WTC11 (cell line): Measurements from ENCODE around the gene PLK2.

Source experiments
- CBFB ChIP-seq: sonication (generic); formaldehyde crosslinking; IDR thresholded peaks from 2 replicates; pipeline ENCODE4 v1.8.1; 2022; ENCODE audit warnings: mild to moderate bottlenecking, low read depth, missing genetic modification reagents
- CREB1 ChIP-seq: sonication (generic); formaldehyde crosslinking; IDR thresholded peaks from 2 replicates; pipeline ENCODE4 v1.8.0; 2023; ENCODE audit warnings: mild to moderate bottlenecking, missing genetic modification reagents
- CTCF ChIP-seq: fragments of 200-600 bp; IDR thresholded peaks from 2 replicates; pipeline ENCODE4 v1.8.0; 2022; ENCODE audit warnings: antibody characterized with exemption
- FOXJ3 ChIP-seq: sonication (generic); formaldehyde crosslinking; IDR thresholded peaks from 2 replicates; pipeline ENCODE4 v1.9.0; 2021; ENCODE audit warnings: missing genetic modification reagents, mild to moderate bottlenecking, borderline replicate concordance
- GABPB1 ChIP-seq: sonication (generic); formaldehyde crosslinking; IDR thresholded peaks from 2 replicates; pipeline ENCODE4 v1.8.1; 2023; ENCODE audit warnings: mild to moderate bottlenecking, missing genetic modification reagents
- JUN ChIP-seq: sonication (generic); formaldehyde crosslinking; IDR thresholded peaks from 2 replicates; pipeline ENCODE4 v1.8.0; 2023; ENCODE audit warnings: mild to moderate bottlenecking, missing genetic modification reagents
- MAX ChIP-seq: sonication (generic); formaldehyde crosslinking; IDR thresholded peaks from 2 replicates; pipeline ENCODE4 v1.8.0; 2022; ENCODE audit warnings: mild to moderate bottlenecking, missing genetic modification reagents
- NFE2L1 ChIP-seq: sonication (generic); formaldehyde crosslinking; IDR thresholded peaks from 2 replicates; pipeline ENCODE4 v1.8.1; 2023; ENCODE audit warnings: missing genetic modification reagents
- NFYB ChIP-seq: sonication (generic); formaldehyde crosslinking; conservative IDR thresholded peaks from 2 replicates; pipeline ENCODE4 v1.8.0; 2022; ENCODE audit warnings: low read depth, missing genetic modification reagents
- NR2C2 ChIP-seq: sonication (generic); formaldehyde crosslinking; IDR thresholded peaks from 2 replicates; pipeline ENCODE4 v1.8.0; 2022; ENCODE audit warnings: mild to moderate bottlenecking, missing genetic modification reagents
- ZNF232 ChIP-seq: sonication (generic); formaldehyde crosslinking; IDR thresholded peaks from 2 replicates; pipeline ENCODE4 v1.8.0; 2022; ENCODE audit warnings: mild to moderate bottlenecking, missing genetic modification reagents
- ZNF281 ChIP-seq: sonication (generic); formaldehyde crosslinking; IDR thresholded peaks from 2 replicates; pipeline ENCODE4 v1.8.0; 2023; ENCODE audit warnings: mild to moderate bottlenecking, missing genetic modification reagents
- TF ChIP-seq, protein P1 (sequence below): sonication (generic); formaldehyde crosslinking; IDR thresholded peaks from 2 replicates; pipeline ENCODE4 v1.8.1; 2023; ENCODE audit warnings: mild to moderate bottlenecking, missing genetic modification reagents, borderline replicate concordance
- TF ChIP-seq, protein P2 (sequence below): sonication (generic); formaldehyde crosslinking; IDR thresholded peaks from 2 replicates; pipeline ENCODE4 v1.8.1; 2023; ENCODE audit warnings: mild to moderate bottlenecking, moderate library complexity, missing genetic modification reagents

DNA sequence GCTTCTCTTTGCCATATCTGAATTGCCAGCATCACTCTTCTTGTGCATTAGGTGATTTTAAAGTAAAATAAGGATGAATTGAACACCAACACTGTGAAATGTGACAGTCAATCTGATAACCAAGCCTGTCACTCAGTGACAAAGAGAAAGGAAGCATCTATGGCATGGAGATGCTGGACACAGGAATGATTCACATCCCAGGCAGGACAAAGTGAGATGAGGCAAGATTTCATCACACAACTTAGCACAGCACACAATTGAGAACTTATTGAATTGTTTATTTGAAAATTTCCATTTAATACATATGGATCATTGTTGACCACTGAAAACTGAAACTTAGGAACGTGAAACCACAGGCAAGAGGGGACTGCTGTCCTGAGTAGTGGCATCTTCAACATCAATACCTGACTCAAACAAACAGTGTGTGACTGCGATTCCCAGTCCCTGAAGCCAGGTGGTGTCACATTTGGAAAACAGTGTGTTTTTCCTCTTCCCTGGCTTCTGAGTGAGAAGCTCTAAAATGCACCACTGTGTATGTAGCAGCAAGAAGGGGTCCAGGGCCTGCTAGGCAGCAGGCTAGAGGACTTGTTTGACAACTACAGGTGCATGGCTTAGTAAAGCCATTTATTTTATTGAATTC lies 42.0 kb upstream of the PLK2 start:
- TF ChIP-seq NFE2L1 (CRISPR knock-in tag) (no peak), CTCF (no peak), JUN (CRISPR knock-in tag) (no peak), FOXJ3 (CRISPR knock-in tag) (no peak), CREB1 (CRISPR knock-in tag) (no peak), ZNF232 (CRISPR knock-in tag) (no peak), NR2C2 (no peak), MAX (no peak), CBFB (CRISPR knock-in tag) (no peak), GABPB1 (CRISPR knock-in tag) (no peak), ZNF281 (CRISPR knock-in tag) (no peak), NFYB (CRISPR knock-in tag) (no peak)
- TF ChIP-seq, protein P1, sequence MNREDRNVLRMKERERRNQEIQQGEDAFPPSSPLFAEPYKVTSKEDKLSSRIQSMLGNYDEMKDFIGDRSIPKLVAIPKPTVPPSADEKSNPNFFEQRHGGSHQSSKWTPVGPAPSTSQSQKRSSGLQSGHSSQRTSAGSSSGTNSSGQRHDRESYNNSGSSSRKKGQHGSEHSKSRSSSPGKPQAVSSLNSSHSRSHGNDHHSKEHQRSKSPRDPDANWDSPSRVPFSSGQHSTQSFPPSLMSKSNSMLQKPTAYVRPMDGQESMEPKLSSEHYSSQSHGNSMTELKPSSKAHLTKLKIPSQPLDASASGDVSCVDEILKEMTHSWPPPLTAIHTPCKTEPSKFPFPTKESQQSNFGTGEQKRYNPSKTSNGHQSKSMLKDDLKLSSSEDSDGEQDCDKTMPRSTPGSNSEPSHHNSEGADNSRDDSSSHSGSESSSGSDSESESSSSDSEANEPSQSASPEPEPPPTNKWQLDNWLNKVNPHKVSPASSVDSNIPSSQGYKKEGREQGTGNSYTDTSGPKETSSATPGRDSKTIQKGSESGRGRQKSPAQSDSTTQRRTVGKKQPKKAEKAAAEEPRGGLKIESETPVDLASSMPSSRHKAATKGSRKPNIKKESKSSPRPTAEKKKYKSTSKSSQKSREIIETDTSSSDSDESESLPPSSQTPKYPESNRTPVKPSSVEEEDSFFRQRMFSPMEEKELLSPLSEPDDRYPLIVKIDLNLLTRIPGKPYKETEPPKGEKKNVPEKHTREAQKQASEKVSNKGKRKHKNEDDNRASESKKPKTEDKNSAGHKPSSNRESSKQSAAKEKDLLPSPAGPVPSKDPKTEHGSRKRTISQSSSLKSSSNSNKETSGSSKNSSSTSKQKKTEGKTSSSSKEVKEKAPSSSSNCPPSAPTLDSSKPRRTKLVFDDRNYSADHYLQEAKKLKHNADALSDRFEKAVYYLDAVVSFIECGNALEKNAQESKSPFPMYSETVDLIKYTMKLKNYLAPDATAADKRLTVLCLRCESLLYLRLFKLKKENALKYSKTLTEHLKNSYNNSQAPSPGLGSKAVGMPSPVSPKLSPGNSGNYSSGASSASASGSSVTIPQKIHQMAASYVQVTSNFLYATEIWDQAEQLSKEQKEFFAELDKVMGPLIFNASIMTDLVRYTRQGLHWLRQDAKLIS (CRISPR knock-in tag) = no peak
- TF ChIP-seq, protein P2, sequence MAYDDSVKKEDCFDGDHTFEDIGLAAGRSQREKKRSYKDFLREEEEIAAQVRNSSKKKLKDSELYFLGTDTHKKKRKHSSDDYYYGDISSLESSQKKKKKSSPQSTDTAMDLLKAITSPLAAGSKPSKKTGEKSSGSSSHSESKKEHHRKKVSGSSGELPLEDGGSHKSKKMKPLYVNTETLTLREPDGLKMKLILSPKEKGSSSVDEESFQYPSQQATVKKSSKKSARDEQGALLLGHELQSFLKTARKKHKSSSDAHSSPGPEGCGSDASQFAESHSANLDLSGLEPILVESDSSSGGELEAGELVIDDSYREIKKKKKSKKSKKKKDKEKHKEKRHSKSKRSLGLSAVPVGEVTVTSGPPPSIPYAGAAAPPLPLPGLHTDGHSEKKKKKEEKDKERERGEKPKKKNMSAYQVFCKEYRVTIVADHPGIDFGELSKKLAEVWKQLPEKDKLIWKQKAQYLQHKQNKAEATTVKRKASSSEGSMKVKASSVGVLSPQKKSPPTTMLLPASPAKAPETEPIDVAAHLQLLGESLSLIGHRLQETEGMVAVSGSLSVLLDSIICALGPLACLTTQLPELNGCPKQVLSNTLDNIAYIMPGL = no peak
